Activated CD4-positive, alpha-beta T cell treated with anti-CD3 and anti-CD28 coated beads, Interleukin-2, Interleukin-6, amounts not matched to agents 100 ng/mL and 50 ng/mL, durations not matched to agents 16 hours and 8 hours (primary cell): Measurements from ENCODE around the gene CHST2.

ENCODE experiments used
- DNase-seq: peaks from one replicate; pipeline ENCODE4 v3.0.0-alpha.2; 2020

Gene CHST2

DNA sequence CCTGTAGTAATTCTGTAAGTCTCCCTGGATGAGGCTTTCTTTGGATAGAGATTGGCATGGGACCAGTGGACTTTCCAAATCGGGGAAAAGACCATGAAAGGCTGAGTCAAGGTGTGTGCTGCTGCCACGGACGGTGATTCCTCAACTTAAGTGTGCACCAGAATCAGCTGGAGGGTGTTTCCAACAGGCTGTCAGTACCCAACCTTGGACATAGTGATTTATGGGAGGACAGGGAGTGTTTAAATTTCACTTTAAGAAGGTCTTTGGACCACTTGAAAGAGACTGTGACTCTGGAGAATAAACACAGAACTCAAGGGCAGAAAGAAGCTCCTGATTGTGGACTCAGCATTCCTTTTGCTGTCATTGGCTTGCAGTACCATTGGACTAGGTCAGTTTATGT, 20.4 kb upstream of the CHST2 start:
- no peak for DNase-seq

- DNase-seq: no peak
These were observed 19.9 kb upstream of the CHST2 start for GRCh38 chr3:143099690-143100089.

- DNase-seq: no peak
These were observed 19.1 kb upstream of the CHST2 start for GRCh38 chr3:143100451-143100850.

DNA sequence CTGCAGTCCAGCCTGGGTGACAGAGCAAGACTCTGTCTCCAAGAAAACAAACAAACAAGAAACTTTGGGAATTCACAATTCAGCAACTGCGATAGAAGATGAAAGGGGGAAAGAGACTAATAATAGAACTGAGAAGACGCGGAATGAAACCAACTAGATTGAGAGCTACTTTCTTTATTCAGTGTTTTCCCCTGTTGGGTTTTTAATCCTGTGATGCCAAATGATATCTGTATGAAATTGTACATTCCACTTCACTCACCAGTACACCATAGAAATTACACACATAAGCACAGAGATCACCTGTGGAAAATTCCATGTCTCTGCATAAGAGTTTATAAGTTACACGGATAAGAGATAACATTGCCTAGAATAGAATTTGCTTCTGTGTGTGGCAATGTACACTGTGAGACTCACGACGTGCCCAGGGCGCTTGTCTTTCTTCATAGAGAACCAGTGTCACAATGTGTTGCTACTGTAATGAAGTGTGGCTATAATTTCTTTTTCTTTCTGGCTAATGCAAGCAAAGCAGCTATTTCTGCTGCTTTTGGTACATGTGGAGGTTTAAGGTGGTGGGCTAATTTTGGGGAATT, 17.7 kb upstream of the CHST2 start:
- no peak for DNase-seq

DNA sequence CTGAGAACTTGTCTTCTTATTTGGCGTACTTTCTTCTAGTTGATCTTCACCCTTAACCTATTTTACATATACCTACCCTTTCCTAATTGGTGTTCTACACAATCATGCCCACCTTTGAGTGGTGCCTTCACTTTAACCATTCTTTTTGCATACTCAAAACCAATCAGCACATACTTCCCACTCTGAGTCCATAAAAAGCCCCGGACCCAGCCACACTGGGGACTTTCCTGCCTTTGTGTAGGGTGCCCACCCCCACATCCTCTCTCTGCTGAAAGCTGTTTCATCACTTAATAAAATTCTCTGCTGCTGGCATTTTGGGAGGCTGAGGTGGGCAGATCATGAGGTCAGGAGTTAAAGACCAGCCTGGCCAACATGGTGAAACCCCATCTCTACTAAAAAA, 15.9 kb upstream of the CHST2 start:
- no peak for DNase-seq

GRCh38 chr3:143105170-143105569, 14.4 kb upstream of the CHST2 start:
- DNase-seq: no peak

- DNase-seq: no peak
These were observed 9.7 kb upstream of the CHST2 start for GRCh38 chr3:143109861-143110260.

GRCh38 chr3:143110371-143110770, 9.2 kb upstream of the CHST2 start:
- no peak for DNase-seq

- DNase-seq: no peak
These were observed 952 bp upstream of the CHST2 start for GRCh38 chr3:143118630-143119008.

DNA sequence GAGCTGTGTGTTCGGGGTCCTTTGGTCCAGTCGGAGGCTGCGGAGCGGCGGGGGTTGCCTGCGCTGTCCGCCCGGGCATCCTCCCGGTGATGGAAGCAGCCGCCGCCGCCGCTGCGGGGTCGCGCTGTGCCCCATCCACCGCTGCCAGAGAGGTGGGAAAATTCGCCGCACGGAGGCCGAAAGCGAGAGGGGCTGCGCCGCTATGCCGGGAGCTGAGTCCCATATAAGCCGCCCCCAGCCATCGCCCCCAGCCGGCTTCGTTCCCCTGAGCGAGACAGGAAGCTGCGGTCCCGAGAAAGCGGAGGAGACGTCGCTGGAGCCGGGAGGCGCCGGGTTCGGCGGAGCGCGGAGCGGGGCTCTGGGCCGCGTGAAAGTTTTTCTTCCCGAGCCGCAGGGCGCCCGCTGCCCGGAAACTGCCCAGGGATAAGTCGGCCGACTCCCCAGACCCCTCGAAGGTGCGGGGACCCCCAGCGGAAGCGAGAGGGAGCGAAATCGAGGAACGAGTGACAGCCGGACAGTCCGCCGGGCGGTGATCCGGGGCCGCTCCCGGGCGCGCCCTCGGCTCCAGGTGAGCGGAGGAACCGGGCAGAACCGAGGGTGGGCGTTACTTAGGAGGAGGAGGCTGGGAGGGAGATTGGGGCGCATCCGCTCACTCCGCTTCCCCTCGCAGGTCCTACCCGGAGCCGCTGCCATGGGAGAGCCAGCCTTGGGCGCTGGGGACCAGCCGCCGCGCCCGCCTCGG, 574 bp downstream of the CHST2 start:
- peak; percentile 34 for DNase-seq

- peak; percentile 64 for DNase-seq
These were observed 1.2 kb downstream of the CHST2 start for GRCh38 chr3:143120716-143121240.

- peak; percentile 83 for DNase-seq
These were observed 1.9 kb downstream of the CHST2 start for GRCh38 chr3:143121241-143122088.

GRCh38 chr3:143122089-143122430, 2.5 kb downstream of the CHST2 start:
- no peak for DNase-seq

GRCh38 chr3:143122608-143123352, 3.2 kb downstream of the CHST2 start:
- DNase-seq: no peak

DNA sequence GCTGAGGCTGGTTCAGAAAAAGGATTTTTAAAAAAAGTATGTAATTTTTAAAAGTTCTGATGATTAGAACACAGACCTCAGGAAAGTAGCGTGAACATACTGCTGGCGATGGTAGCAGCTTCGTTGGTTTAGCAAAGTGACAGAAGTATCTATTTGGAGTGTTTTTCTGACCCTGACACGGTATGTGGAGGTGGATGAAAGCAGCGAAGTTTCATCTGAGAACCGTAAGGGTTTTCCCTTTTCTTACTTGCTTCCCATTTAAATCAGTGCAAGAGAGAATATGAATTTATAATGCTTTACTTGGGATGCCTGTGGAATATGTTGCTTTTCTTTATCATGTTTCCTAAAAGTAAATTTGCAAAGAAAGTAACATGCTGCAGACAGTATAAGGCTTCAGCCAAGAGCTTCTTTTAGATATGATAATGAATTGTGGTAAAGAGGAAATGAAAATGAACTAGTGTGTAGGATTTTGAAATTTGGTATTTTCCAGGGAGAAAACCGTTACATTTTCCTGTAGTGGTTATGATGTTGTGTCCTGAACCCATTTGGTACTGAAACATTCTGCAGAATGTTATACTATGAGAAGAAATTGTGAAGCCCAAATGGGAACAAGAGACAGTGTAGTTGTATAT, 3.9 kb downstream of the CHST2 start:
- DNase-seq: no peak

DNA sequence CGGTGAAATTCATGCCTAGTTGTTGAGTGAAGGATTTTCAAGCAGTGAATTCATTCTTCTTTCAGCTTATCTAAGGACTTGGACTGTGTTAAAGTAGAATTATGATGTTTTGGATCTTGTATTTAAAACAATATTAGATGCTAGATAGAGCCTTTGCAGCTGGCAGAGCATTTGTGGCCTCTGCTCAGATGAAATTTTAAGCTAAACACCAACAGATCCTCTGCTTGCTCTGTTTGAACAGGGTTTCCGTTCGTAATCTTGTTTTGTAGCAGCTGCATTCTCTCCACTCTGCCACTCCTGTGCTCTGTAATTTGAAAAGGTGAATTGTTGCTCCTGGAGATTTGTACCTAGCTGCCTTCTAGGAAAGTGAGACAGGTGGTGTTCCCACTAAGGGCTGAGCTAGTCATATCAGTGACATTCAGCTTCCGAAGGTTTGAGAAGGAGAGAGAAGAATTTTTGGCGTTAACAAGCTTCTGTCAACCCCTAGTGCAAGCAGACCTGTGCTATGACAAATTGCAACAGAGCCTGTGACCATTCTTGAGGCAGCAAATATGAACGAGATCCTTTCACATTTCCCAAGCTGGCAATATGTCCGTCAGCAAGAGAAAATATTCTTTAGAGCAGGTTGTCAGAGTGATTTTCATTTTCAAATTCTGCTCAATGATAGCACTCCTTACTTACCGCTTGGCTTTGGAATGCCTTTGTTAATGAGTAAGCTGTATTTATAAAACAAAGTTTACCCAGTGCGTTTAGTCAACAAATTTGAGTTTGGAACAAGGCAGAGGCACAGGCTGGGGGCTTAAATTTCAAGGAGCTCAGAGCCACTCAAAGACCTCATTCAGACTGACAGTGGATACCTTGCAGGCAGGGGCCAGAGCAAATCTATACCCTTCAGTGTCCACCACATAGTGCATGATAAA, 5.3 kb downstream of the CHST2 start:
- no peak for DNase-seq

DNA sequence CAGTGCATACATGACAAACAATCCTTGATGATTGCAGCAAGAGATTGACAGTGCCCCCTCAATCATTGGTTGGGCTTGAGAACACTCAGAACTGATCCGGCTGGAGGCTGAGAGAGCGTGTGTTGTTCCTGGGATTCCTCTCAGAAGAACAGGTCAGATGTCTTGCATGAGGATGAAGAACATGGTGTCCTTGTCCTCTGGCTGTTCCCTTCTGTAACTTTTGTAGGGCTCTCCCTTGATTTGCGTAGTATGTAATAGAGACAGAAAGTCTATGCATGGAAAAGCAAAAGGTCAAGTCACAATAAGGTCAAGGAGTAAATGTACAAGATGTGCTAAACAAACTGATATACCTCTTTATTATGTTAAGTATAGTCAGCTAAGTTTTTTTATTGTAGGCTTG, 8.2 kb downstream of the CHST2 start:
- DNase-seq: no peak

DNA sequence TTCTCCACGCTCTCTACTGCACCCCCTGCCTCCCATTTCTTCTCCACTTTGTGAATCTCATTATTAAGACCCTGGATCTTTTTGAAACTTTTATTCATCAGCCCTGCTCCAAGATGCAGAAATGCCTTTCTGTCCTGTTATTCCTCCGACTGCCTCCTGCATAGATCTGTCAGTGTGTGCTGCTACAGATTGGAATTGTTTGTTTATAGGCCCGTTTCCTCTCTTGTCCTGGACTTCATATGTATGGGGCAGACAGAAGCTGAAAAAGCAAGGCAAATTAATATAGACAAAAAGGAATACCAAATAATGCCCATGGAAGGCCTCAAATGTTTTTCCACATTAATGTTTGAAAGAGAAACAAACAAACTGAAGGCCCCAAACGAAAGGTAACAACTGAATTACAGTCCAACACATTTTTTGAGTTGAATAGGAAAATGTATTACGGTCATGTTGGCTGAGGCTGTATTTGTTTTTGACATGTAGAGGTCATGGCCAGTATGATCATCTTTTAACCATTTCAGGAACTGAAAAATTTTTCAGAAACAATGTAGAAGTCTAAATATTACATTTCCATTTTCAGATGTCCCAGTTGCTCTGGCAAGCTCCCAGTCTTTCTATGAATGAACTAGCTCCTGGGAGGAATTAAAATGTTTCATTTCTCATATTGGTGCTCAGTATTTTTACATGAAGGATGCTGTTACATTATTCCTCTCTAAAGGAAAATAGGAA, 8.8 kb downstream of the CHST2 start:
- DNase-seq: no peak

DNA sequence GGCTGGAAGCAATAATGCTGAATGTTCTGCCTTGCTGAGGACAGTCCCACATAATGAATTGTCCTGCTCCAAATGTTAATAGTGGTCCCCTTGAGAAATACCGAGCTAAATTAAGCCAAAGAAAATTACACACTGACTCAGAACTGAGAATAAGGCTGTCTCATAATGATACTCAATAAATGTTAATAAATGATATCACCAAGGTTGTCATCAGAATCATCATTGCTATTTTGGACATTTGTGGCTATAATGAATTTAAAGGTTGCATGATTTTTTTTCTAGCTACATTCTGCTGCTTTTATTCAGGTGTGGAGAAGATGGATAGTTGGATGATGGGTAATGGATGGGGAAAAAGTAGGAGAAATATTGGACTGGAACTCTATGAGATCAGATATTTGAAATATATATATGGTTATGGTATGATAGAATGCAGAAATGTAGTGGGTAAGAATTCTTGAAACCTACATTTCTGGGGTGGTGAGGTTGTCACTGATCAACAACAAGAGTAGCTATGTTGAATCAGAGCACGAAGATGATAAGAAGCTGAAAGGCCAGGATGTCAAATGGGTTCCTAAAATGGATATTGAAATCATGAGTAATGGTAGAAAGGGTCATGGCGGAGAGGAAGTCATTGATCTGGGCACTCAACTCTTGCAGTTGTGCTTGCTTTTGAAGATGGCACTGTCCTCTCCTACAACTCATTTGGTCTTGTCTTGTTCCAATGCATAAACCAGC, 12.8 kb downstream of the CHST2 start:
- no peak for DNase-seq

DNA sequence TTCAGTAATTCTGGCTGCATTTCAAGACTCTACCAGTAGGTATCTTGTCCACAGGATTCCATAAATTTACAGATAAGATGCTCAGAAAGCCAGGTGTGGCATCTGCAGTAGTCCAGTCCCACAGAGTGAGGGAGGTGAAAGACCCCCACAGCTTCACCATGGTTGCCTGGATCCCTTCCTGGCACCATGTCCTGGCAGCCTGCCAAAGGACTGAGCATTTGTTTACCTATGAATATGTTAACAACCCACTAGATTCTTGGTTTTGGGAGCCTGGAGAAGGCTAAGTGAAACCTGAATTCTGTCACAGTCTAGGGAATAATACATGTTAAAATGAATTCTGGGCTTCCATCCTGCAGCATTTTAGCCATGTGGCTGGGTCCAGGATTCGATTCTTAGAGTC, 14.9 kb downstream of the CHST2 start:
- DNase-seq: no peak
